ENCODE measurements around the gene SPATA33.
"Not testable (repeated sequence)": the region's sequence is repeated elsewhere in the genome, so short reads cannot be mapped to it uniquely, and the experiment has no call there.

SPATA33 gene

GRCh38 chr16:89695086-89695874, 37.6 kb downstream of the SPATA33 start:
- no peak for DNase-seq

DNA sequence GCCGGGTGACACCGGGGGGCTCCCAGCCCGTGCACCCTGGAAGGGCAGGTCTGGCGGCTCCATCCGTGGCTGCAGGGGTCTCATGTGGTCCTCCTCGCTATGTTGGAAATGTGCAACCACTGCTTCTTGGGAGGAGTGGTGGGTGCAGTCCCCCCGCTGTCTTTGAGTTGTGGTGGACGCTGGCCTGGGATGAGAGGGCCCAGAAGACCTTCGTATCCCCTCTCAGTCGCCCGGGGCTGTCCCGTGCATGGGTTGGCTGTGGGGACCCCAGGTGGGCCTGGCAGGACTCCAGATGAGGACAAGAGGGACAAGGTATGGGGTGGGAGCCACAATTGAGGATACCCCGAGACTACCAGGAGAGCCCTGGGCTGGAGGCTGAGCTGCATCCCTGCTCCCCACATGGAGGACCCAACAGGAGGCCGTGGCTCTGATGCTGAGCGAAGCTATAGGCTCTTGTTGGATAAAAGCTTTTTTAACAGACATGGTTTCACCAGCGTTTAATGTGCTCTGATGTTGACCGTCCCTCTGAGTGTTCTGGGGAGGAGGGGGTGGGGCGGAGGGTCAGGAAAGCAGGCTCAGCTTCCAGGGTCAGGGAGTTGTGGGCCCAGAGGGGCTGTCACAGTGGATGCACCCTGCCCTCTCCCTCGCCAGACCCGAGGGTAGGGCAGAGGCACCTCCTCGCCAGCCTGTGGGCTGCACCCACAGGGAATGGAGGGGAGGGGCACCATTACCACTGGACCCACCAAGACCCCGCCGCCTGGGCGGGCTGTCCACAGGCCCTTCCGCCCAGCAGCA, 38.4 kb downstream of the SPATA33 start:
- no peak for DNase-seq

DNA sequence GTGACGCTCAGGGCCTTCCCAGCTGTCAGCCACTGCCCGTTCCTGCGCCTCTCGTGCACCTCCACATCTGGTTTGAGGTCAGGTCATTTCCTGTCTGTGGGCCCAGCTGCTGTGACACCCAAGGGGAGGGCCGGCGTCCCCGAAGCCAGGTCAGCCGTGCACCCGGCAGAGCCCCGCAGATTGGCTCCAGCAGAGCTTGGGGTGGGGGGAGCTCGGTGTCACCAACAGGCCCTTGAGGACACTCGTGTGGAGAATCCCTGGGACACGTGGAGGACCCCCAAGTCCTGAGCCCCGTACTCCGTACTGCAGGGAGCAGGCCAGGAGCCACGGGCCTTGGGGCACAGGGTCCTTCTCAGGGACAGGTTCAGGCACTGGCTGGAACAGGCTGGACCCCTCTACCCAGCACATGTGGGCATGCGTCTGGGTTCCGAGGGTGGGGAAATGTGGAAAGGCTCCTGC, 39.1 kb downstream of the SPATA33 start:
- no peak for DNase-seq

GRCh38 chr16:89697161-89697615, 39.6 kb downstream of the SPATA33 start:
- DNase-seq = no peak

GRCh38 chr16:89697616-89698331, 40.1 kb downstream of the SPATA33 start:
- no peak for DNase-seq

- not testable (repeated sequence) for DNase-seq
These were observed 41.1 kb downstream of the SPATA33 start for GRCh38 chr16:89698717-89699116.

DNA sequence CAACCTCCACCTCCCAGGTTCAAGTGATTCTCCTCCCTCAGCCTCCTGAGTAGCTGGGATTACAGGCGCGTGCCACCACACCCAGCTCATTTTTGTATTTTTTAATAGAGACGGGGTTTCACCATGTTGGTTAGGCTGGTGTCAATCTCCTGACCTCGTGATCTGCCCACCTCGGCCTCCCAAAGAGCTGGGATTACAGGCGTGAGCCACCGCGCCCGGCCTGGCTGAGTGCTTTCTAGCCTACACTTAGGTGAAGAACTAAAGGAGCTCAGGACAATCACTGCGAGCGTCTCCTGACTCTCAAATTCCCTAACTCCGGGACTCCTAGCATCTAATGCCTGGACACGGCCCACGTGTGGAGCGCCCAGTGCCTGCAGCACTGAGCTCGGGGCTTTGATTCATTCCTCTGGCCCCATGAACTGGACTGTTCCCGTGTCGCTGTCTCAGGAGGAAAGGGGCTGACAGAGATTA, 42.0 kb downstream of the SPATA33 start:
- DNase-seq = not testable (repeated sequence)

GRCh38 chr16:89700100-89700648, 42.5 kb downstream of the SPATA33 start:
- peak; percentile 97 for DNase-seq

DNA sequence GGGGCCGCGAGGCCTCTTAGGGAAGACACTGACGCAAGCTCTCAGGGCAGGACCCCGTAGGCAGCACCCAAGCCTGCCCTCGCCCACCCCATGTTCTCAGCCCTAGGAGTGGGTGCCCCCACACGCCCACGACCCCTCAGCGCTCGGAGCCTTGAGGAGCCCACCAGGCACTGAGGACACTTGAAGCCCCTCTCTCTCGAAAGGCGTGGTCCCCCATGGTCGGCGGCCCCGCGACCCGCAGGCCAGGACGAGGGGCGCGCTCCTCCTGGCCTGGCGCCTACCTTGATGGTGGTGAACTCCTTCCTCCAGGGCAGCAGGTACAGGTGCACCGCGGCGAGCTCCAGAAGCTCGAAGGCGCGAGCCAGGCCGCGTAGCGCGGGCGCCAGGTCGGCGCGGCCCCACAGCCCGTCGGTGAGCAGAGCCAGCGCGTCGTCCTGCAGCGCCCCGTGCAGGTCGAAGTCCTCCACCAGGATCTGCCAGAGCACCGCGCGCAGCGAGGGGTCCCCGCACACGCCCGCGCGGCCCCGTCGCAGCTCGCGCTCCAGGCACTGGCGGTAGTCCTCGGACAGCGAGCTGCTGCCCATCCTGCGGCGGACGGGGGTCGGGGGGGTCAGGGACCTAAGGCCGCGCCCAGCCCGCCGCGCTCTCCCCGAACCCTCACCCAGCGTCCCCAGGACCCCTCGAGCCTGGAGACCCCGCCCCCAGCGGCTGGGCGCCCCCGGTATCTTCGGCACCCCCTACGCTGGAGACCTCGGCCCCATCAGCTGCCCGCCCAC, 43.2 kb downstream of the SPATA33 start:
- DNase-seq = no peak

- peak; percentile 68 for DNase-seq
These were observed 44.1 kb downstream of the SPATA33 start, which contains the start of gene SPATA2L for GRCh38 chr16:89701425-89702406. Gene SPATA2L (minus strand): TSS chr16:89701705. CDS start chr16:89701232, 473 bp downstream.

DNA sequence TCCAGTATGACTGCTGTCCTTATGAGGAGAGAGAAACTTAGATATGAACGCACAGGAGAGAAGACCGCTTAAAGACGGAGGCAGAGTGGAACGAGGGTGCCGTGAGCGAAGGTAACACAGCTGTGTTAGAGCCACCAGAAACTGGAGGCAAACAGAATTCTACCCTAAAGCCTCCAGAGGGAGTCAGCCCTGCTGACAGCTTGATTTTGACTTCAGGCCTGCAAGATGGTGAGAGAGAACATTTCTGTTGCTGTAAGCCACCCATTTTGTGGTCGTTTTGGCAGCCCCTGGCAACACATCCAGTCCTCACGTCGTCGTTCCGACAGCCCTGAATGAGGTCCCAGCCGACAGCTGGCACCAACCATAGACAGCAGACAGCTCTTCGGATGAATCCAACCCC, 46.6 kb downstream of the SPATA33 start:
- no peak for DNase-seq

GRCh38 chr16:89705006-89705405, 47.4 kb downstream of the SPATA33 start:
- no peak for DNase-seq

GRCh38 chr16:89706518-89707260, 49.1 kb downstream of the SPATA33 start:
- DNase-seq = no peak

GRCh38 chr16:89707695-89708094, 50.1 kb downstream of the SPATA33 start:
- DNase-seq = no peak

- no peak for DNase-seq
These were observed 50.9 kb downstream of the SPATA33 start for GRCh38 chr16:89708481-89708931.

- no peak for DNase-seq
These were observed 51.5 kb downstream of the SPATA33 start for GRCh38 chr16:89709166-89709565.

GRCh38 chr16:89709716-89710432, 52.2 kb downstream of the SPATA33 start:
- no peak for DNase-seq

DNA sequence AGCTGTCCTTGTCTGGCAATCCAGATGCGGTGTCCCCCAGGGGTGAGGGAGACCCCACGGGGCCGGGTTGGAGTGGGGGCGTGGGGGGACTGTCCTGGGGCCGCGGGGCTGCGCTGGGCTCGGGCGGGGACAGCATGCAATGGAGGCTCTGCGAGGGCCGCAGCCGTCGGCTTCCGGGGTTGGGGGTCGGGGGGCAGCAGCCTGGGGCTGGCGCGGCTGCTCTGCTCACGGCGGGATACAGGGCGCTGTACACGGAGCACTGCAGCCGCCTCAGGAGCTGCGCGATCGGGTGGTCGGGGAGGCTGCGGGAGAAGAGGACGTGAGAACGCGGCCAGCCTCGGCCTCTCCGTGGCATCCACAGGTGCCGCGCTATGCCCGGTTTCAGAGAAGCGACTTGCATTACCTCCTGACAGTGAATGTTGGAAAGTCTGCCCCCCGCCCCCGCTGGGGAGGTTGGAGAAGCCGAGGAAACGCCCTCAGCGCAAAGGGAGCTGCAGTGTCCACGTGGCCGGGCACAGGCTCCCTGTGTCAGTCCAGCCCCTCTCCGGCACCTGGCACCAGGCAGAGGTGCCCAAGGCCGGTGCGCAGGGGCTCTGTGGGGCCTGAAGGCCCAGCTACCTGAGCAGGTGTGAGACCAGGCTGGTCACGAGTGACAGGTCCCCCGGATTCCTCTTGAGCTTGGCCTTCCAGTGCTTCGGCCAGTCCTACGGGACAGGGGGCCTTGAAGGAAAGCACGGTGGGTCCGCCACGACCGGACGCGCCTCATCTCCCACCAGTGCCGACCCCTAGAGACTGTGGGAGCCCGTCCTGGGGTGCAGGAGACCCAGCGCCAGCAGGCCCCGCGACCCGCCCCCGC, 53.3 kb downstream of the SPATA33 start:
- no peak for DNase-seq
